Endothelial cell (in vitro differentiated cells): ENCODE data around the gene SMPD2. TPM values are rescaled to one million over a fixed set of nuclear protein-coding genes. Genes with fewer than 3 reads are reported as not detected.

Experiments used
- DNase-seq: peaks from one replicate; pipeline ENCODE4 v3.0.0; 2021; ENCODE audit warnings: low spot score
- H3K27ac Mint-ChIP-seq: one replicate; pipeline ENCODE4 v1.8.0; 2021; ENCODE audit warnings: mixed read lengths, inconsistent platforms; ENCODE audit not compliant: unreplicated experiment
- H3K27me3 Mint-ChIP-seq: one replicate; pipeline ENCODE4 v1.8.0; 2021; ENCODE audit warnings: mild to moderate bottlenecking, moderate library complexity, mixed read lengths, inconsistent platforms; ENCODE audit not compliant: unreplicated experiment
- H3K36me3 Mint-ChIP-seq: one replicate; pipeline ENCODE4 v1.8.0; 2021; ENCODE audit warnings: mild to moderate bottlenecking, low read depth, mixed read lengths, inconsistent platforms; ENCODE audit not compliant: unreplicated experiment
- H3K4me1 Mint-ChIP-seq: one replicate; pipeline ENCODE4 v1.8.0; 2021; ENCODE audit warnings: mild to moderate bottlenecking, mixed read lengths, inconsistent platforms; ENCODE audit not compliant: unreplicated experiment
- H3K4me3 Mint-ChIP-seq: one replicate; pipeline ENCODE4 v1.8.0; 2021; ENCODE audit warnings: mild to moderate bottlenecking, mixed read lengths, inconsistent platforms; ENCODE audit not compliant: unreplicated experiment
- H3K9me3 Mint-ChIP-seq: one replicate; pipeline ENCODE4 v1.8.0; 2021; ENCODE audit warnings: mixed read lengths, inconsistent platforms; ENCODE audit not compliant: unreplicated experiment
- total RNA-seq: library from RNA; stranded (reverse); fragmentation: NEBNext Ultra II Directional; extraction: Animal tissue kit (Norgen Biotek cat#: 25700); gene quantifications from one replicate; pipeline ENCODE4 v1.2.1, GENCODE V29; 2021; ENCODE audit not compliant: unreplicated experiment
- TF ChIP-seq, protein P1 (sequence below): fragments of 200-600 bp; sonication (generic); IDR thresholded peaks from one replicate; pipeline ENCODE4 v1.5.0; 2021; ENCODE audit warnings: antibody characterized with exemption; ENCODE audit not compliant: unreplicated experiment

The SMPD2 gene
- total RNA-seq, 1 donor from 2014 or later: 8.8 TPM

DNA sequence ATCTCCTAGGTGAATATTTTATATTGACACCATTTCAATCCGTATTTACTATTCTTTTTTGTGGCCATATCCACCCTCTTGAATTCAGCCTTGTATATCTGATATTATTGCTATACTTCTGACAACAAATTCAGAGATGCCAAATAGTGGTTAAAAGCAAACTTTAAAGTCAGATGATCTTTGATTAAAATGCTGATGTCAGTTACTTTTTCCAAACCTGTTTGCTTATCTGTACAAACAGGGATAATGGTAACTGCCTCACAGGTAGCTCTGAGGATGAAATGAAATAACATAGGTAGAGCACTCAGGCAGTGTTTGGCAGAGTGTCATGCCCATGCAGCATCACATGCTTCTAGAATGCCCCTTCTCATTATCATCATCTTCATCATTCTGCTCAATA is 19.3 kb upstream of the SMPD2 start:
- Mint-ChIP-seq H3K9me3 (no peaks in the 10 kb centered on the region), H3K4me1 (no peaks in the 10 kb centered on the region), H3K27ac (no peak overlapping the region), H3K27me3 (peaks cover 1% of the 10 kb centered on the region), H3K36me3 (peaks cover 3% of the 10 kb centered on the region), H3K4me3 (no peak overlapping the region)
- TF ChIP-seq, protein P1, sequence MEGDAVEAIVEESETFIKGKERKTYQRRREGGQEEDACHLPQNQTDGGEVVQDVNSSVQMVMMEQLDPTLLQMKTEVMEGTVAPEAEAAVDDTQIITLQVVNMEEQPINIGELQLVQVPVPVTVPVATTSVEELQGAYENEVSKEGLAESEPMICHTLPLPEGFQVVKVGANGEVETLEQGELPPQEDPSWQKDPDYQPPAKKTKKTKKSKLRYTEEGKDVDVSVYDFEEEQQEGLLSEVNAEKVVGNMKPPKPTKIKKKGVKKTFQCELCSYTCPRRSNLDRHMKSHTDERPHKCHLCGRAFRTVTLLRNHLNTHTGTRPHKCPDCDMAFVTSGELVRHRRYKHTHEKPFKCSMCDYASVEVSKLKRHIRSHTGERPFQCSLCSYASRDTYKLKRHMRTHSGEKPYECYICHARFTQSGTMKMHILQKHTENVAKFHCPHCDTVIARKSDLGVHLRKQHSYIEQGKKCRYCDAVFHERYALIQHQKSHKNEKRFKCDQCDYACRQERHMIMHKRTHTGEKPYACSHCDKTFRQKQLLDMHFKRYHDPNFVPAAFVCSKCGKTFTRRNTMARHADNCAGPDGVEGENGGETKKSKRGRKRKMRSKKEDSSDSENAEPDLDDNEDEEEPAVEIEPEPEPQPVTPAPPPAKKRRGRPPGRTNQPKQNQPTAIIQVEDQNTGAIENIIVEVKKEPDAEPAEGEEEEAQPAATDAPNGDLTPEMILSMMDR: no peak
- no peak for DNase-seq

DNA sequence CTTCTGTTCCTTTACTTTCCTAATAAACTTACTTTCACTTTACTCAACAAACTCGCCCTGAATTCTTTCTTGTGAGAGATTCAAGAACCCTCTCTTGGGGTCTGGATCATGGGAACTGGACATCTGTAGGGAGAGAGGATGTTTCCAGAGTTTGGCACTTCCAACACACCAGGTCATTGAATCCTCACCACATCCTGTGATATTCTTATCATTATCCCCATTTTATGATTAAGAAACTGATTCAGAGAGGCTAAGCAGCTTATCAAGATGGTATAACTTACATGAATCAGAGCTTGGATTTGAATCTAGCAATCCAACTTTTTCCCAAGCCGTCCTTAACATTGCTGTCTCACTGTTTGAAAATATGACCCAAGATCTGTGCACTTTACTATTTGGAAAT is 15.6 kb upstream of the SMPD2 start:
- Mint-ChIP-seq H3K27ac (no peak overlapping the region), H3K4me1 (no peaks in the 10 kb centered on the region), H3K27me3 (peaks cover 1% of the 10 kb centered on the region), H3K36me3 (peaks cover 3% of the 10 kb centered on the region), H3K9me3 (no peaks in the 10 kb centered on the region), H3K4me3 (no peak overlapping the region)
- TF ChIP-seq, protein P1: no peak
- no peak for DNase-seq

DNA sequence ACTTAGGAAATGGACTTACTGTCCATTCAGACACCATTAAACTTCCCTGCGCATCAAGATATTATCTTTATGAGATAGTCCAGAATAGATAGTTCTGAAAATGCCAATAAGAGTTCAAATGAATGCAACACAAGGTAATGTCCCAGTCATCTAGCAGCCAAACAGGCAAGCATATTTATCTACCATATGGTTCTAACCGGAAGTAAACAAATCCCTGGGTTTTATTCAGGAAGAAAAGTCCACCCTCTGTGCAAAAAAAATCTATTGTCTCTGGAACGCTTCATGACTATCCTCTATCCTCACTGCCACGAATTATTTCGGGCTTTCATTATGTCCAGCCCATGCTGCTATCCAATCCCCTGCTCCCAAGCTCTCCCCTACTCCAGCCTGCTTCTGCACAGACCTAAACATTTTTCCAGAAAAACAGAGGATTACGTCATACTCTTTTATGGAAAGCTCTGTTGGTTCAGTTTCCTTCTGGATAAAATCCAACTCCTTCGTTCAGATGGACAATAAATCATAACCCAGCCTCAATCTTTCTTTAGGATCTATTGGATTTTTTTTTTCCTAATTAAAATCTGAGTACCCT is 11.5 kb upstream of the SMPD2 start:
- DNase-seq: no peak
- H3K36me3 Mint-ChIP-seq: peaks cover under 1% of the 10 kb centered on the region
- TF ChIP-seq, protein P1: no peak

DNA sequence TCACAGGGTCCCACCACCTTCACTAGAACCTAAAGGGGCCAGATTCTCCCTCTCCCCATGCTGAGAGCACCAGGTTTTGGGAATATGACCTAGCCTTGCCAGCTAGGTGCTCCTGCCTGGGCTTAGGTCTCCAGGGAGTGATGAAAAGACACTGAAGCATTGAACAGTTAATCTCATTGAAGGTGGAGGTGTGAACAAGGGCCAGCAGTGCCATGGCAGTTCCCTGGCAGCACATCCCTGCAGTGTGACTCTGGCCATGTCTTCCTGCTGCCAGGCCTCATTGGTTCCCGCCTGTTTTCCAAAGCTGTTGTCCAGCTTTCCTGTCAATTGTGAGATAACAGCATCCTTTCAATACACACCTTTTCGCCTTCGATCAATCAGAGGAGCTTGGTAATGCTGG is 11.0 kb upstream of the SMPD2 start:
- TF ChIP-seq, protein P1: no peak
- no peak for DNase-seq
- H3K4me1 Mint-ChIP-seq: no peaks in the 10 kb centered on the region

More for the DNA sequence above, 11.5 kb upstream of the SMPD2 start:
- Mint-ChIP-seq H3K27ac (no peak overlapping the region), H3K4me1 (no peaks in the 10 kb centered on the region), H3K9me3 (no peaks in the 10 kb centered on the region), H3K27me3 (no peaks in the 10 kb centered on the region), H3K4me3 (no peak overlapping the region)

DNA sequence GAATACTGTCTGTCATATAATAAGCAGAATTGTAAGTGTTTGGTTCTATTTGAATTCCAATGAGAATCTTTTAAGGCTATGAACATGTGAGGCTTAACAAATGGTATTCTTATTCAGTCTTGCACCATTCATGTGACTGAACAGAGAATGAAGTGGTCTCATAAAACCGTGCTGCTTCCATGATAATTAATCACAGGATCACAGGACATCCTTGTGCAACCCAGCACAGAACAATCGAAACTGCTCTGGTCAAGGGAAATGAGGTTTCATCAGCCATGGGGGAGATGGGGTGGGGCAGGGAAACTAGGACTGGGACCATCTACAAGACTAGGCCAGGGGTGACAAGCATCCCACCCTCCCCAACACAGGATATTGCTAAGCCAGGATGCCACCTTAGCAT is 6.1 kb upstream of the SMPD2 start:
- no peak for DNase-seq
- H3K4me3 Mint-ChIP-seq: no peak overlapping the region
- H3K4me1 Mint-ChIP-seq: peaks cover 2% of the 10 kb centered on the region
- no peaks in the 10 kb centered on the region for H3K36me3 Mint-ChIP-seq
- H3K27me3 Mint-ChIP-seq: peaks cover 2% of the 10 kb centered on the region
- H3K9me3 Mint-ChIP-seq: no peaks in the 10 kb centered on the region
- TF ChIP-seq, protein P1: no peak
- no peak overlapping the region for H3K27ac Mint-ChIP-seq

More for the DNA sequence above, 11.0 kb upstream of the SMPD2 start:
- Mint-ChIP-seq H3K9me3 (no peaks in the 10 kb centered on the region), H3K27me3 (no peaks in the 10 kb centered on the region), H3K36me3 (no peaks in the 10 kb centered on the region), H3K27ac (no peak overlapping the region), H3K4me3 (no peak overlapping the region)
